CD14-positive monocyte (primary cell): ENCODE data around the gene ZYX. TPM values are rescaled to one million over a fixed set of nuclear protein-coding genes. Genes with fewer than 3 reads are reported as not detected.

Experiments used
- DNase-seq, 3 donors: peaks; one replicate each; pipeline ENCODE4 v3.0.0-alpha.2; 2011 to 2022
- H2AFZ ChIP-seq: 2 replicates; pipeline ENCODE4 v1.6.0; 2012; ENCODE audit warnings: mild to moderate bottlenecking, low read depth, low read length, inconsistent platforms; ENCODE audit not compliant: insufficient read depth, poor library complexity, severe bottlenecking
- H3K27ac ChIP-seq, 2 donors: 1 replicate in 1 of 2; 2 replicates in 1 of 2; pipeline ENCODE4 v1.5.1; 2012 to 2013; ENCODE audit warnings: low read length in 2 of 2, control low read depth in 1 of 2, inconsistent platforms in 1 of 2, low read depth in 1 of 2, mild to moderate bottlenecking in 1 of 2
- H3K27me3 ChIP-seq, 2 donors: one replicate each; pipeline versions ENCODE4 v1.6.0 to v1.6.1; 2011 to 2013; ENCODE audit warnings: low read length in 2 of 2; ENCODE audit not compliant: control insufficient read depth in 2 of 2, insufficient read depth in 2 of 2
- H3K36me3 ChIP-seq, 2 donors: replicated peaks in 1 of 2; 1 replicate in 1 of 2; 2 replicates in 1 of 2; pipeline versions ENCODE4 v1.5.1 to v1.6.1; 2012 to 2013; ENCODE audit warnings: low read length in 2 of 2, control low read depth in 1 of 2, inconsistent platforms in 1 of 2, mild to moderate bottlenecking in 1 of 2; ENCODE audit not compliant: insufficient read depth in 2 of 2, control insufficient read depth in 1 of 2
- H3K4me1 ChIP-seq, 2 donors: 1 replicate in 1 of 2; 2 replicates in 1 of 2; pipeline versions ENCODE4 v1.5.1 to v1.6.1; 2012 to 2013; ENCODE audit warnings: low read length in 2 of 2, control low read depth in 1 of 2, inconsistent platforms in 1 of 2, mild to moderate bottlenecking in 1 of 2, moderate library complexity in 1 of 2; ENCODE audit not compliant: insufficient read depth in 2 of 2, control insufficient read depth in 1 of 2
- H3K4me2 ChIP-seq: replicated peaks from 2 replicates; pipeline ENCODE3; 2012; ENCODE audit warnings: low read length, moderate library complexity, mild to moderate bottlenecking; ENCODE audit not compliant: poor library complexity, severe bottlenecking; ENCODE audit errors: extremely low read depth
- H3K4me3 ChIP-seq, 3 experiments: fragments of 200-600 bp in 1 of 3; sonication (generic) in 1 of 3; replicated peaks in 1 of 3; 1 replicate in 2 of 3; 2 replicates in 1 of 3; pipeline ENCODE4 v1.5.1; 2011 to 2013; ENCODE audit warnings: low read length in 3 of 3, mild to moderate bottlenecking in 3 of 3, control low read depth in 2 of 3, low read depth in 2 of 3, inconsistent platforms in 1 of 3, moderate library complexity in 1 of 3
- H3K79me2 ChIP-seq: 2 replicates; pipeline ENCODE4 v1.6.0; 2012; ENCODE audit warnings: mild to moderate bottlenecking, control low read depth, inconsistent platforms, low read length, moderate library complexity; ENCODE audit not compliant: insufficient read depth
- H3K9ac ChIP-seq: 2 replicates; pipeline ENCODE4 v1.6.0; 2017; ENCODE audit warnings: low read length, mild to moderate bottlenecking; ENCODE audit not compliant: insufficient read depth, poor library complexity, severe bottlenecking
- H3K9me3 ChIP-seq, 2 donors: replicated peaks in 1 of 2; 1 replicate in 1 of 2; 2 replicates in 1 of 2; pipeline versions ENCODE4 v1.5.1 to v1.6.1; 2012 to 2013; ENCODE audit warnings: low read length in 2 of 2, control low read depth in 1 of 2; ENCODE audit not compliant: control insufficient read depth in 1 of 2, insufficient read depth in 1 of 2
- H4K20me1 ChIP-seq: 2 replicates; pipeline ENCODE4 v1.6.0; 2012; ENCODE audit warnings: mild to moderate bottlenecking, low read length, control low read depth, moderate library complexity; ENCODE audit not compliant: insufficient read depth
- H3K27ac Mint-ChIP-seq, 7 donors: one replicate each; pipeline ENCODE4 v1.8.0; 2020; ENCODE audit warnings: mild to moderate bottlenecking in 7 of 7, mixed read lengths in 7 of 7, moderate library complexity in 6 of 7, inconsistent platforms in 2 of 7
- H3K27me3 Mint-ChIP-seq, 3 donors: one replicate each; pipeline ENCODE4 v1.8.0; 2021 to 2022; ENCODE audit warnings: low read depth in 3 of 3, mild to moderate bottlenecking in 3 of 3, mixed read lengths in 3 of 3, moderate library complexity in 3 of 3, inconsistent platforms in 1 of 3
- H3K36me3 Mint-ChIP-seq, 2 donors: one replicate each; pipeline ENCODE4 v1.8.0; 2020; ENCODE audit warnings: mixed read lengths in 2 of 2, inconsistent platforms in 1 of 2, mild to moderate bottlenecking in 1 of 2
- H3K4me1 Mint-ChIP-seq: one replicate; pipeline ENCODE4 v1.8.0; 2020; ENCODE audit warnings: mild to moderate bottlenecking, mixed read lengths
- H3K4me3 Mint-ChIP-seq, 2 donors: one replicate each; pipeline ENCODE4 v1.8.0; 2020; ENCODE audit warnings: mild to moderate bottlenecking in 2 of 2, mixed read lengths in 2 of 2, moderate library complexity in 1 of 2
- H3K9me3 Mint-ChIP-seq, 7 donors: one replicate each; pipeline ENCODE4 v1.8.0; 2020 to 2022; ENCODE audit warnings: mixed read lengths in 7 of 7, mild to moderate bottlenecking in 6 of 7, moderate library complexity in 6 of 7, inconsistent platforms in 2 of 7
- WGBS: methylation state at CpG from one replicate; pipeline ENCODE4 v1.1.5; 2013; ENCODE audit warnings: missing lambda C conversion rate; ENCODE audit not compliant: insufficient coverage; 5-methylcytosine and 5-hydroxymethylcytosine counted together
- intact Hi-C, 2 donors: fragments of 100-400 bp; cut with micrococcal nuclease; formaldehyde crosslinking; loops; one replicate each; pipeline versions ENCODE4 v1.15.0 to v1.15.1; 2023
- polyA plus RNA-seq, 3 donors: library from polyadenylated mRNA; depleted of rRNA in 1 of 3; unstranded in 2 of 3; stranded (reverse) in 1 of 3; fragments of 300-500 nt in 2 of 3; fragments of >200 nt in 1 of 3; fragmentation: Illumina TruSeq in 2 of 3; gene quantifications; 1 replicate in 2 of 3; 2 replicates in 1 of 3; pipeline ENCODE4 v1.2.3, GENCODE V29; 2012 to 2021
- TF ChIP-seq, protein P1 (sequence below): fragments of 200-600 bp; IDR thresholded peaks from one replicate; pipeline ENCODE4 v1.8.0; 2022; ENCODE audit warnings: antibody characterized with exemption, mild to moderate bottlenecking

ZYX gene
- polyA plus RNA-seq, 3 donors = 198 to 417 (median 331) TPM

DNA sequence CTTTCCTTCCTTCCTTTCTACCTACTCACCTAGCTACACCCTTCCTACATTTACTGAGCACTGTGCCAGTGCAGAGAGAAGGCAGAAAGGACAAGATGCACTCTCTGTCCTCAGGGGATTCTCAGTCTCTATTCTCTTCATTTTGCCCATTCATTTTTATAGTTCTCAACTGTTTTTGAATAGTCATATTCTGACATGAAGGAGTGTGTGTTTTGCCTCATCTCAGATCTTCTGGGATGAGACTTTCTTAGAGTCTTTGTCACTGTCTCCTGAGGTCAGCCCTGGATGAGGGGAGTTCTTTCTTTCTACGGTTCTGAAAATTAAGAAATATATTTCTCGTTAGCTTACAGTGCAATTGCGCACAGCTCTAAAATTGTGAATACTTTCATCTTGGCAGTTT is 43.9 kb upstream of the ZYX start:
- WGBS = no CpG with 5 or more reads among the region's 3 CpGs
- H3K4me3 ChIP-seq = no peak overlapping the region
- Mint-ChIP-seq H3K27ac (no peak overlapping the region), H3K36me3 (no peaks in the 10 kb centered on the region), H3K27me3 (peaks cover 0 to 6% (median 1%) of the 10 kb centered on the region in 3 donors), H3K4me1 (peaks cover 8% of the 10 kb centered on the region), H3K4me3 (no peak overlapping the region), H3K9me3 (peaks cover 0 to 2% (median 0%) of the 10 kb centered on the region in 7 donors)
- H3K79me2 ChIP-seq = no peaks in the 10 kb centered on the region
- H3K4me2 ChIP-seq = no peak overlapping the region
- H4K20me1 ChIP-seq = no peaks in the 10 kb centered on the region
- H2AFZ ChIP-seq = no peak overlapping the region
- no peaks in the 10 kb centered on the region for H3K4me1 ChIP-seq
- TF ChIP-seq, protein P1, sequence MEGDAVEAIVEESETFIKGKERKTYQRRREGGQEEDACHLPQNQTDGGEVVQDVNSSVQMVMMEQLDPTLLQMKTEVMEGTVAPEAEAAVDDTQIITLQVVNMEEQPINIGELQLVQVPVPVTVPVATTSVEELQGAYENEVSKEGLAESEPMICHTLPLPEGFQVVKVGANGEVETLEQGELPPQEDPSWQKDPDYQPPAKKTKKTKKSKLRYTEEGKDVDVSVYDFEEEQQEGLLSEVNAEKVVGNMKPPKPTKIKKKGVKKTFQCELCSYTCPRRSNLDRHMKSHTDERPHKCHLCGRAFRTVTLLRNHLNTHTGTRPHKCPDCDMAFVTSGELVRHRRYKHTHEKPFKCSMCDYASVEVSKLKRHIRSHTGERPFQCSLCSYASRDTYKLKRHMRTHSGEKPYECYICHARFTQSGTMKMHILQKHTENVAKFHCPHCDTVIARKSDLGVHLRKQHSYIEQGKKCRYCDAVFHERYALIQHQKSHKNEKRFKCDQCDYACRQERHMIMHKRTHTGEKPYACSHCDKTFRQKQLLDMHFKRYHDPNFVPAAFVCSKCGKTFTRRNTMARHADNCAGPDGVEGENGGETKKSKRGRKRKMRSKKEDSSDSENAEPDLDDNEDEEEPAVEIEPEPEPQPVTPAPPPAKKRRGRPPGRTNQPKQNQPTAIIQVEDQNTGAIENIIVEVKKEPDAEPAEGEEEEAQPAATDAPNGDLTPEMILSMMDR = no peak
- H3K9me3 ChIP-seq = no peaks in the 10 kb centered on the region
- DNase-seq = no peak
- intact Hi-C loops = no loop called here
- H3K36me3 ChIP-seq = no peaks in the 10 kb centered on the region
- H3K9ac ChIP-seq = no peak overlapping the region
- no peaks in the 10 kb centered on the region for H3K27me3 ChIP-seq
- no peak overlapping the region for H3K27ac ChIP-seq

DNA sequence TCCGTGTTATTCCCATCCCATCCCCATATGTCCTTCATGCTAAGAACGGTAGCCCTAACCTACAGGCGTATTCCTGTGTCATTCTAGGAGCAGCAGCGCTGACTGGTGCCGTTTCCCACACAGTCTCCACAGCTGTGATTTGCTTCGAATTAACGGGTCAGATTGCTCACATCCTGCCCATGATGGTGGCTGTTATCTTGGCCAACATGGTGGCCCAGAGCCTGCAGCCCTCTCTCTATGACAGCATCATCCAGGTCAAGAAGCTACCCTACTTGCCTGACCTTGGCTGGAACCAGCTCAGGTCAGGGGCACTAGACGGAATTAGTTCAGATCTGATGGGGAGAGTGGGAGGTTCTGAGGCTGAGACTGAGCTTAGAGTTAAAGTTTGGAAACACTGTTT is 39.3 kb upstream of the ZYX start:
- WGBS = 97% methylated on average over 5 of the region's 8 CpGs
- intact Hi-C loops = no loop called here
- Histone ChIP-seq H2AFZ (no peak overlapping the region), H3K9ac (no peak overlapping the region), H3K36me3 (no peaks in the 10 kb centered on the region), H3K4me2 (no peak overlapping the region), H3K4me1 (peaks cover 12 to 14% of the 10 kb centered on the region in 2 donors), H3K4me3 (no peak overlapping the region), H3K27me3 (no peaks in the 10 kb centered on the region), H3K79me2 (no peaks in the 10 kb centered on the region), H4K20me1 (no peaks in the 10 kb centered on the region), H3K9me3 (no peaks in the 10 kb centered on the region), H3K27ac (no peak overlapping the region)
- TF ChIP-seq, protein P1 = no peak
- Mint-ChIP-seq H3K4me3 (no peak overlapping the region), H3K36me3 (no peaks in the 10 kb centered on the region), H3K27ac (no peak overlapping the region), H3K9me3 (peaks cover 0 to 3% (median 0%) of the 10 kb centered on the region in 7 donors), H3K4me1 (peaks cover 11% of the 10 kb centered on the region), H3K27me3 (peaks cover 3 to 8% (median 4%) of the 10 kb centered on the region in 3 donors)
- DNase-seq = no peak
